ENCODE measurements around the gene MAGEF1. TPM values are rescaled to one million over a fixed set of nuclear protein-coding genes. Genes with fewer than 3 reads are reported as not detected.

The MAGEF1 gene
- total RNA-seq, 8 experiments from 2014 or later: 52.0 to 118 (median 81.4) TPM

- no peak overlapping the region for H3K27ac ChIP-seq
- in situ Hi-C loops (cut with MboI; ENCODE audit: low pct_unique_long_range_greater_than_20kb in 2 of 9, low sequenced_read_pairs in 9 of 9, unreplicated experiment in 9 of 9): no loop called here
- ATAC-seq (replicated peaks in 6 of 8): peak; percentile 22 to 83 (median 62)
- H3K4me3 ChIP-seq: no peak overlapping the region
- WGBS, 10 experiments: 100% methylated on average over 1 of the region's 12 CpGs; no CpG with 5 or more reads in 9 of the 10 experiments
- H3K4me1 ChIP-seq (replicated peaks in 1 of 2): peaks cover 15 to 27% of the 10 kb centered on the region in 2 donors
Measured at GRCh38 chr3:184663756-184664155, 48.1 kb downstream of the MAGEF1 start.

- H3K4me3 ChIP-seq: no peak overlapping the region
- no peak overlapping the region for H3K27ac ChIP-seq
- in situ Hi-C loops (cut with MboI; ENCODE audit: low pct_unique_long_range_greater_than_20kb in 2 of 9, low sequenced_read_pairs in 9 of 9, unreplicated experiment in 9 of 9): no loop called here
- peaks cover 18 to 29% of the 10 kb centered on the region in 2 donors for H3K4me1 ChIP-seq (replicated peaks in 1 of 2)
- ATAC-seq (replicated peaks in 6 of 8): no peak
- 0 to 95% (median 67%) methylated on average over 1 to 6 of the region's 6 CpGs; no CpG with 5 or more reads in 1 of the 10 experiments for WGBS, 10 experiments
Measured at GRCh38 chr3:184663356-184663755, 48.5 kb downstream of the MAGEF1 start.

- WGBS, 10 experiments: 0 to 80% (median 48%) methylated on average over 1 to 5 of the region's 5 CpGs; no CpG with 5 or more reads in 3 of the 10 experiments
- H3K4me3 ChIP-seq: no peak overlapping the region
- no peak overlapping the region for H3K27ac ChIP-seq
- peak in 3 of 8 experiments; percentile 10 to 42 (median 42) for ATAC-seq (replicated peaks in 6 of 8)
- peaks cover 24 to 34% of the 10 kb centered on the region in 2 donors for H3K4me1 ChIP-seq (replicated peaks in 1 of 2)
- in situ Hi-C loops (cut with MboI; ENCODE audit: low pct_unique_long_range_greater_than_20kb in 2 of 9, low sequenced_read_pairs in 9 of 9, unreplicated experiment in 9 of 9): no loop called here
Measured at GRCh38 chr3:184662187-184662586, 49.7 kb downstream of the MAGEF1 start.

- ATAC-seq (replicated peaks in 6 of 8): no peak
- Histone ChIP-seq H3K4me1 (replicated peaks in 1 of 2) (peaks cover 37 to 46% of the 10 kb centered on the region in 2 donors), H3K4me3 (no peak overlapping the region), H3K27ac (no peak overlapping the region)
- WGBS, 10 experiments: 83 to 100% (median 96%) methylated on average over 1 to 4 of the region's 6 CpGs; no CpG with 5 or more reads in 3 of the 10 experiments
- in situ Hi-C loops (cut with MboI; ENCODE audit: low pct_unique_long_range_greater_than_20kb in 2 of 9, low sequenced_read_pairs in 9 of 9, unreplicated experiment in 9 of 9): no loop called here
Measured at GRCh38 chr3:184660931-184661330, 50.9 kb downstream of the MAGEF1 start.

Other genes with a start within 250 kb of the MAGEF1 start
- 10 to 100 TPM in 5 of 8 experiments, 1 to 10 TPM in 3; 2.3 to 40.3 (median 16.9) TPM for gene EPHB3, start 150.3 kb downstream of the MAGEF1 start, total RNA-seq
- gene VPS8, start 100.1 kb upstream of the MAGEF1 start, total RNA-seq: 10 to 100 TPM; 32.0 to 86.0 (median 56.7) TPM